GM12878 (cell line): ENCODE measurements around the gene AEN.

Experiments
- CREB1 ChIP-seq: IDR thresholded peaks from 2 replicates; pipeline ENCODE4 v1.6.1; 2012; ENCODE audit warnings: low read depth, mild to moderate bottlenecking, inconsistent platforms
- EGR1 ChIP-seq, 2 experiments: IDR thresholded peaks; 1 replicate in 1 of 2; 2 replicates in 1 of 2; pipeline ENCODE4 v1.6.1; 2011 to 2012; ENCODE audit warnings: low read depth in 2 of 2, low read length in 2 of 2, borderline replicate concordance in 1 of 2, mild to moderate bottlenecking in 1 of 2, moderate library complexity in 1 of 2
- ELK1 ChIP-seq: IDR thresholded peaks from 2 replicates; pipeline ENCODE4 v1.6.1; 2012; ENCODE audit warnings: low read depth, low read length, improper control_type of control experiment
- FOS ChIP-seq: IDR thresholded peaks from 3 replicates; pipeline ENCODE4 v1.6.1; 2011; ENCODE audit warnings: borderline replicate concordance; ENCODE audit not compliant: insufficient read length; ENCODE audit errors: extremely low read depth
- KDM1A ChIP-seq: fragments of 200-600 bp; sonication (generic); IDR thresholded peaks from 2 replicates; pipeline ENCODE4 v1.6.1; 2016; ENCODE audit warnings: borderline replicate concordance
- MXI1 ChIP-seq: fragments of 150-350 bp; IDR thresholded peaks from 2 replicates; pipeline ENCODE4 v1.6.1; 2011; ENCODE audit warnings: low read depth, mild to moderate bottlenecking, inconsistent platforms, low read length, improper control_type of control experiment
- REST ChIP-seq: IDR thresholded peaks from 2 replicates; pipeline ENCODE4 v1.6.1; 2012; ENCODE audit warnings: mild to moderate bottlenecking, low read depth, low read length
- TCF3 ChIP-seq: IDR thresholded peaks from 2 replicates; pipeline ENCODE4 v1.6.1; 2012; ENCODE audit warnings: low read depth, mild to moderate bottlenecking, low read length, borderline replicate concordance; ENCODE audit not compliant: insufficient read depth
- ZBTB33 ChIP-seq: fragments of 450-650 bp; IDR thresholded peaks from 2 replicates; pipeline ENCODE4 v1.6.1; 2017; ENCODE audit warnings: mild to moderate bottlenecking

- TF ChIP-seq REST: no peak
- TF ChIP-seq MXI1: no peak
- TF ChIP-seq TCF3: no peak
- no peak for TF ChIP-seq ELK1
- no peak for TF ChIP-seq CREB1
- TF ChIP-seq FOS: no peak
- no peak for TF ChIP-seq EGR1 (IDR thresholded peaks at IDR 0.05; ENCODE audit: borderline replicate concordance in 1 of 2, low read depth in 2 of 2, low read length in 2 of 2)
- TF ChIP-seq KDM1A: no peak
- no peak for TF ChIP-seq ZBTB33
Observed at GRCh38 chr15:88636050-88636449, 14.9 kb downstream of the AEN start.
